GM23338 (cell line): ENCODE results near the gene TCERG1L. TPM values are rescaled to one million over a fixed set of nuclear protein-coding genes. Genes with fewer than 3 reads are reported as not detected.

Experiments used
- ATAC-seq: fragments of 200-7000 bp; cut with Tn5 transposase; 3 replicates; pipeline ENCODE4 v1.9.1; 2020
- DNase-seq: peaks from one replicate; pipeline ENCODE4 v3.0.0-alpha.2; 2015; ENCODE audit warnings: low spot score
- H2AFZ ChIP-seq: fragments of 200-600 bp; sonication (generic); 2 replicates; pipeline ENCODE4 v1.8.0; 2016; ENCODE audit warnings: antibody characterized with exemption, mild to moderate bottlenecking, moderate library complexity
- H3F3A ChIP-seq: fragments of 200-600 bp; sonication (generic); replicated peaks from 2 replicates; pipeline ENCODE4 v1.8.0; 2017; ENCODE audit warnings: antibody characterized with exemption, mixed run types, low read depth
- H3K27ac ChIP-seq: fragments of 200-600 bp; sonication (generic); 2 replicates; pipeline ENCODE4 v1.6.1; 2016; ENCODE audit warnings: low read depth
- H3K27me3 ChIP-seq: fragments of 200-600 bp; sonication (generic); 2 replicates; pipeline ENCODE4 v1.8.0; 2016; ENCODE audit warnings: mild to moderate bottlenecking, mixed run types, moderate library complexity; ENCODE audit not compliant: insufficient read depth
- H3K36me3 ChIP-seq: fragments of 200-600 bp; sonication (generic); 2 replicates; pipeline ENCODE4 v1.8.0; 2016; ENCODE audit warnings: mild to moderate bottlenecking; ENCODE audit not compliant: insufficient read depth
- H3K4me1 ChIP-seq: fragments of 200-600 bp; sonication (generic); 2 replicates; pipeline ENCODE4 v1.8.0; 2016; ENCODE audit warnings: mild to moderate bottlenecking, moderate library complexity; ENCODE audit not compliant: insufficient read depth
- H3K4me2 ChIP-seq: fragments of 200-600 bp; sonication (generic); 2 replicates; pipeline ENCODE4 v1.7.1; 2017; ENCODE audit warnings: mixed run types
- H3K4me3 ChIP-seq: fragments of 200-600 bp; sonication (generic); 2 replicates; pipeline ENCODE4 v1.6.1; 2016; ENCODE audit warnings: mixed run types
- H3K79me2 ChIP-seq: fragments of 200-600 bp; sonication (generic); replicated peaks from 2 replicates; pipeline ENCODE4 v1.8.0; 2017; ENCODE audit warnings: mild to moderate bottlenecking; ENCODE audit not compliant: insufficient read depth
- H3K9me2 ChIP-seq: fragments of 200-600 bp; sonication (generic); 2 replicates; pipeline ENCODE4 v1.8.0; 2017; ENCODE audit not compliant: insufficient read depth
- H4K20me1 ChIP-seq: fragments of 200-600 bp; sonication (generic); replicated peaks from 2 replicates; pipeline ENCODE4 v1.8.0; 2017; ENCODE audit warnings: mild to moderate bottlenecking; ENCODE audit not compliant: insufficient read depth
- H3K27ac Mint-ChIP-seq: 2 replicates; pipeline ENCODE4 v1.8.0; 2020; ENCODE audit warnings: inconsistent platforms, mild to moderate bottlenecking, moderate library complexity, mixed read lengths
- H3K27me3 Mint-ChIP-seq: 3 replicates; pipeline ENCODE4 v1.8.0; 2022; ENCODE audit warnings: low read depth, mild to moderate bottlenecking, moderate library complexity, mixed read lengths, inconsistent platforms; ENCODE audit not compliant: insufficient read depth, poor library complexity
- H3K36me3 Mint-ChIP-seq: 3 replicates; pipeline ENCODE4 v1.8.0; 2021; ENCODE audit warnings: low read depth, mild to moderate bottlenecking, inconsistent platforms, moderate library complexity, mixed read lengths
- H3K4me1 Mint-ChIP-seq: 3 replicates; pipeline ENCODE4 v1.8.0; 2020; ENCODE audit warnings: mild to moderate bottlenecking, inconsistent platforms, mixed read lengths
- H3K4me3 Mint-ChIP-seq: 3 replicates; pipeline ENCODE4 v1.8.0; 2021; ENCODE audit warnings: moderate library complexity, mild to moderate bottlenecking, inconsistent platforms, mixed read lengths
- H3K9me3 Mint-ChIP-seq: 3 replicates; pipeline ENCODE4 v1.8.0; 2020; ENCODE audit warnings: moderate library complexity, mild to moderate bottlenecking, inconsistent platforms, mixed read lengths
- CTCF ChIP-seq, 2 experiments: fragments of 200-600 bp in 1 of 2; sonication (generic) in 1 of 2; conservative IDR thresholded peaks; 2 replicates each; pipeline versions ENCODE4 v1.5.1 to v1.6.1; 2016 to 2017; ENCODE audit warnings: antibody characterized with exemption in 2 of 2, low read depth in 2 of 2, mild to moderate bottlenecking in 2 of 2, moderate library complexity in 1 of 2
- ETS1 ChIP-seq: IDR thresholded peaks from 2 replicates; pipeline ENCODE4 v1.6.1; 2016; ENCODE audit warnings: antibody characterized with exemption
- EZH2phosphoT487 ChIP-seq: fragments of 200-600 bp; sonication (generic); IDR thresholded peaks from one replicate; pipeline ENCODE4 v1.8.1; 2018; ENCODE audit warnings: antibody characterized with exemption; ENCODE audit not compliant: unreplicated experiment
- POLR2AphosphoS5 ChIP-seq: IDR thresholded peaks from 2 replicates; pipeline ENCODE4 v1.6.1; 2016; ENCODE audit warnings: antibody characterized with exemption, low read depth
- REST ChIP-seq: IDR thresholded peaks from one replicate; pipeline ENCODE4 v1.6.1; 2018; ENCODE audit warnings: antibody characterized with exemption; ENCODE audit not compliant: unreplicated experiment
- STAT1 ChIP-seq: IDR thresholded peaks from one replicate; pipeline ENCODE4 v1.6.1; 2016; ENCODE audit warnings: antibody characterized with exemption; ENCODE audit not compliant: unreplicated experiment
- ZNF331 ChIP-seq: fragments of 250-450 bp; sonication (Bioruptor Pico); IDR thresholded peaks from 2 replicates; pipeline ENCODE4 v1.5.0; 2020; ENCODE audit warnings: low read depth, mild to moderate bottlenecking, moderate library complexity
- ZNF462 ChIP-seq: fragments of 250-450 bp; sonication (Bioruptor Pico); IDR thresholded peaks from 2 replicates; pipeline ENCODE4 v1.5.0; 2020; ENCODE audit warnings: mild to moderate bottlenecking, moderate library complexity
- polyA plus RNA-seq: library from polyadenylated mRNA; unstranded; fragments of >200 nt; fragmentation: Nextera tagmentation; extraction: Ambion mirVana; gene quantifications from 2 replicates; pipeline ENCODE4 v1.2.1, GENCODE V29; 2016
- total RNA-seq: library from RNA; depleted of rRNA; stranded (reverse); fragments of >200 nt; shearing (Covaris generic); gene quantifications from 2 replicates; pipeline ENCODE4 v1.2.3, GENCODE V29; 2014

TCERG1L gene
- total and polyA plus RNA-seq, 2 experiments from 2014 or later: 3.9 to 5.5 TPM

- H4K20me1 ChIP-seq: no peaks in the 10 kb centered on the region
- peaks cover 8% of the 10 kb centered on the region for H3K27me3 Mint-ChIP-seq
- TF ChIP-seq STAT1: no peak
- TF ChIP-seq ZNF462: no peak
- TF ChIP-seq POLR2AphosphoS5: no peak
- TF ChIP-seq REST: no peak
- no peak for TF ChIP-seq ZNF331
- TF ChIP-seq CTCF (conservative IDR thresholded peaks at IDR 0.05; ENCODE audit: low read depth in 2 of 2): no peak
- TF ChIP-seq ETS1: no peak
- TF ChIP-seq EZH2phosphoT487: no peak
- H3K4me1 Mint-ChIP-seq: peaks cover 4% of the 10 kb centered on the region; the same call in 2 of the 3 replicates
- H3K27ac Mint-ChIP-seq: no peak overlapping the region
- ATAC-seq (no peak), DNase-seq (no peak)
- H3K4me3 ChIP-seq: no peak overlapping the region
- no peaks in the 10 kb centered on the region for H3K4me1 ChIP-seq
- H3K36me3 Mint-ChIP-seq: peaks cover 29% of the 10 kb centered on the region; the same call in 2 of the 3 replicates
- no peak overlapping the region for H3K4me3 Mint-ChIP-seq
- no peak overlapping the region for H3K27ac ChIP-seq
- no peak overlapping the region for H3K4me2 ChIP-seq
- H3K36me3 ChIP-seq: no peaks in the 10 kb centered on the region
- no peaks in the 10 kb centered on the region for H3K9me2 ChIP-seq
- no peaks in the 10 kb centered on the region for H3K27me3 ChIP-seq
- no peak overlapping the region for H2AFZ ChIP-seq
- no peaks in the 10 kb centered on the region for H3K79me2 ChIP-seq
- H3K9me3 Mint-ChIP-seq: peaks cover 69% of the 10 kb centered on the region
- no peaks in the 10 kb centered on the region for H3F3A ChIP-seq
Measured at GRCh38 chr10:131250454-131251145, 60.9 kb downstream of the TCERG1L start.
